Fibroblast of lung (primary cell): ENCODE measurements around the gene TENT5C.

Experiments used
- CTCF ChIP-seq, 2 donors: IDR thresholded peaks in 1 of 2; conservative IDR thresholded peaks in 1 of 2; 1 replicate in 1 of 2; 2 replicates in 1 of 2; pipeline ENCODE4 v1.5.1; 2011 to 2012; ENCODE audit warnings: low read length in 2 of 2, control low read depth in 1 of 2, inconsistent platforms in 1 of 2, low read depth in 1 of 2, mild to moderate bottlenecking in 1 of 2
- EZH2 ChIP-seq: IDR thresholded peaks from 2 replicates; pipeline ENCODE4 v1.5.1; 2012; ENCODE audit warnings: low read length, control low read depth, mild to moderate bottlenecking; ENCODE audit errors: missing control alignments

- TF ChIP-seq CTCF (conservative IDR thresholded peaks at IDR 0.05 in 1 of 2, IDR thresholded peaks at IDR 0.05 in 1 of 2; ENCODE audit: low read depth in 1 of 2, low read length in 2 of 2) (no peak), EZH2 (no peak)
These were observed 14.6 kb downstream of the TENT5C start for GRCh38 chr1:117620440-117620839.
